Karpas-422 (cell line): ENCODE data around the gene STAT3. TPM values are rescaled to one million over a fixed set of nuclear protein-coding genes. Genes with fewer than 3 reads are reported as not detected.
"Not testable (repeated sequence)": the region's sequence is repeated elsewhere in the genome, so short reads cannot be mapped to it uniquely, and the experiment has no call there.

Experiments
- DNase-seq: peaks from one replicate; pipeline ENCODE4 v3.0.0-alpha.2; 2015
- H2AFZ ChIP-seq: fragments of 200-600 bp; sonication (generic); 2 replicates; pipeline ENCODE4 v1.6.1; 2014; ENCODE audit warnings: antibody characterized with exemption, low read length, mixed read lengths
- H3K27ac ChIP-seq: fragments of 200-600 bp; sonication (generic); 2 replicates; pipeline ENCODE4 v1.5.1; 2014; ENCODE audit warnings: mild to moderate bottlenecking, low read length, moderate library complexity
- H3K27me3 ChIP-seq: fragments of 200-600 bp; sonication (generic); 2 replicates; pipeline ENCODE4 v1.6.1; 2014; ENCODE audit warnings: low read length, mixed read lengths
- H3K36me3 ChIP-seq: fragments of 200-600 bp; sonication (generic); 2 replicates; pipeline ENCODE4 v1.6.1; 2014; ENCODE audit warnings: low read length, mixed read lengths; ENCODE audit not compliant: insufficient read depth
- H3K4me1 ChIP-seq: fragments of 200-600 bp; sonication (generic); 2 replicates; pipeline ENCODE4 v1.6.1; 2014; ENCODE audit warnings: mild to moderate bottlenecking, low read length, mixed read lengths
- H3K4me2 ChIP-seq: fragments of 200-600 bp; sonication (generic); 2 replicates; pipeline ENCODE4 v1.6.1; 2014; ENCODE audit warnings: low read length, low read depth, mild to moderate bottlenecking; ENCODE audit not compliant: poor library complexity, severe bottlenecking
- H3K4me3 ChIP-seq: fragments of 200-600 bp; sonication (generic); 2 replicates; pipeline ENCODE4 v1.5.1; 2014; ENCODE audit warnings: mild to moderate bottlenecking, antibody characterized with exemption, low read length, mixed read lengths
- H3K79me2 ChIP-seq: fragments of 200-600 bp; sonication (generic); 2 replicates; pipeline ENCODE4 v1.6.1; 2014; ENCODE audit warnings: mild to moderate bottlenecking, low read length, mixed read lengths
- H3K9ac ChIP-seq: fragments of 200-600 bp; sonication (generic); 2 replicates; pipeline ENCODE4 v1.6.0; 2014; ENCODE audit warnings: low read length
- H3K9me2 ChIP-seq: fragments of 200-600 bp; sonication (generic), shearing (Covaris generic); replicated peaks from 2 replicates; pipeline ENCODE4 v1.6.0; 2014; ENCODE audit warnings: mild to moderate bottlenecking, low read length, moderate library complexity; ENCODE audit not compliant: insufficient read depth
- H3K9me3 ChIP-seq: fragments of 300-700, 200-600 bp; sonication (generic); 2 replicates; pipeline ENCODE4 v1.6.1; 2014; ENCODE audit warnings: low read length, mixed read lengths
- H4K20me1 ChIP-seq: fragments of 200-600 bp; sonication (generic); 2 replicates; pipeline ENCODE4 v1.6.1; 2014; ENCODE audit warnings: mild to moderate bottlenecking, antibody characterized with exemption, low read length, low read depth; ENCODE audit not compliant: insufficient read depth
- total RNA-seq: library from RNA; depleted of rRNA; stranded (reverse); fragments of >200 nt; shearing (Covaris generic); gene quantifications from 2 replicates; pipeline ENCODE4 v1.2.3, GENCODE V29; 2014; ENCODE audit warnings: low replicate concordance

Gene STAT3
- total RNA-seq, 1 experiment from 2014 or later = 16.3 TPM

DNA sequence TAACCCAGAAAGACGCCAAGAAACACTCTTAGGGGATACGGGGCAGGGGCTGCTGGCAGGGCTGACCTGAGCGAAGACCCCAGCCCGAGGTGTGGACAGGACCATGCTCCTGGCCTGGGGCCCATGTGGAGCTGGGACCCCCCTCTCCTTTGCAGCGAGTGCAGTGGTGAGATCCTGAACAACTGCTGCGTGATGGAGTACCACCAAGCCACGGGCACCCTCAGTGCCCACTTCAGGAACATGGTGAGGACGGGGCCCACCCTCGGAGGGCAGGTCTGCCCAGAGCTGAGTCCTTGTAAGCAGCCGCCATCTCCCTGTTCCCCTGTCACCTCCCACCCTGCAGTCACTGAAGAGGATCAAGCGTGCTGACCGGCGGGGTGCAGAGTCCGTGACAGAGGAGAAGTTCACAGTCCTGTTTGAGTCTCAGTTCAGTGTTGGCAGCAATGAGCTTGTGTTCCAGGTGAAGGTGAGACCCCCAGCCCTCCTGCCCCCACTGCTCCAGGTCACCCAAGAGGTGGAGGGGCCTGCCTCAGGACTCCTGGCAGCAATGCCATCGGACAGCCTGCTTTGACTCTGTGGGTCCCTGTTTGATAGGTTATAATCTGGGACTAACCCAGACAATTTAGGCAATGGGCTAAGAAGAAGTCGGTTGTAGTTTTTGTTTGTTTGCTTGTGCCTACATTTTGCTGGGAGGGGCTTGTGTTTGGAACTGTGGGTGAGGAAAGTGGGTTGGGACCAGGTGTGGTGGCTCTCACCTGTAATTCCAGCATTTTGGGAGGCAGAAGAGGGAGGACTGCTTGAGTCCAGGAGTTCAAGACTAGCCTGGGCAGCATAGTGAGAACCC, 83.8 kb downstream of the STAT3 start:
- H3K27ac ChIP-seq = no peak overlapping the region
- H3K4me3 ChIP-seq = no peak overlapping the region
- no peak for DNase-seq
- H3K9me3 ChIP-seq = no peaks in the 10 kb centered on the region
- H3K9me2 ChIP-seq = no peaks in the 10 kb centered on the region
- H3K79me2 ChIP-seq = no peaks in the 10 kb centered on the region
- no peak overlapping the region for H2AFZ ChIP-seq
- H3K9ac ChIP-seq = no peak overlapping the region
- no peak overlapping the region for H3K4me2 ChIP-seq
- H3K4me1 ChIP-seq = peaks cover 14% of the 10 kb centered on the region
- no peaks in the 10 kb centered on the region for H3K27me3 ChIP-seq
- 0 out of 2 replicates have a peak, but pooled peaks cover 12% of the 10 kb centered on the region for H3K36me3 ChIP-seq
- no peaks in the 10 kb centered on the region for H4K20me1 ChIP-seq

DNA sequence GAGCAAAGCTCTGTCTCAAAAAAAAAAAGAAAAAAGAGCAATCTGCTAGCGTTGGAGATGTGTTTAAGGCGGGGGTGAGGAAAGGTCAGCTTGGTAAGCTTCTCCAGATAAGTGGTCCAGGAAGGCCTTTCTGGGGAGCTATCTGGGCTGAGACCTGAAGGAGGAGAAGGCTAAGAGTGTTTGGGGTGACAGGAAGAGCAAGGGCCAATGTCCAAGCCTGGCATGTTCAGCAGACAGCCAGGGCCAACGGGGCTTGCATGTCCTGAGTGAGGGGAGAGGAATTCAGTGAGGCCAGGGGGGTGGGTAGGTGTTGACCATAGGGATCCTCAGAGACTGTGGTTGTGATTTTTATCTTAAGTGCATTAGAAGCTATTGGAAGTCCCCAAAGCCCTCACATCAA, 84.5 kb downstream of the STAT3 start:
- Histone ChIP-seq H3K4me3 (no peak overlapping the region), H3K79me2 (no peaks in the 10 kb centered on the region), H3K9me3 (no peaks in the 10 kb centered on the region), H3K4me2 (no peak overlapping the region), H3K9me2 (no peaks in the 10 kb centered on the region), H3K36me3 (0 out of 2 replicates have a peak, but pooled peaks cover 12% of the 10 kb centered on the region), H3K27ac (no peak overlapping the region), H3K4me1 (peaks cover 7% of the 10 kb centered on the region), H2AFZ (no peak overlapping the region), H3K9ac (no peak overlapping the region), H3K27me3 (no peaks in the 10 kb centered on the region), H4K20me1 (no peaks in the 10 kb centered on the region)
- no peak for DNase-seq

DNA sequence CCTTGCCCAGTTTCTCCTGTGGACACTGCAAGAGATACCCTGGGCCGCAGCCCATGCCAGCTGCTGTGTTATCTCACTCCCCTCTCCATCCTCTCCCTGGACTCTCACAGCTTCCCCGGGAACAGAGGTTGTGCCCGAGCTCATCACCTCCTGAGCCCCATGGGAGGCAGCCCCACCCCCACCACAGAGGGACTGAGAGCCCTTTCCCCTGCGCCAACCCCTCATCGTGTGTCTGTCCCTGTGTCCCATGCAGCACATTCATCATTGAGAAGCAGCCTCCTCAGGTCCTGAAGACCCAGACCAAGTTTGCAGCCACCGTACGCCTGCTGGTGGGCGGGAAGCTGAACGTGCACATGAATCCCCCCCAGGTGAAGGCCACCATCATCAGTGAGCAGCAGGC, 87.2 kb downstream of the STAT3 start:
- Histone ChIP-seq H3K36me3 (peaks cover 11% of the 10 kb centered on the region), H3K9ac (no peak overlapping the region), H3K9me3 (no peaks in the 10 kb centered on the region), H4K20me1 (no peaks in the 10 kb centered on the region), H3K9me2 (no peaks in the 10 kb centered on the region), H3K79me2 (0 out of 2 replicates have a peak, but pooled peaks cover 4% of the 10 kb centered on the region), H3K4me1 (no peaks in the 10 kb centered on the region), H3K4me3 (no peak overlapping the region), H2AFZ (no peak overlapping the region), H3K4me2 (no peak overlapping the region), H3K27me3 (no peaks in the 10 kb centered on the region), H3K27ac (no peak overlapping the region)
- DNase-seq = no peak

DNA sequence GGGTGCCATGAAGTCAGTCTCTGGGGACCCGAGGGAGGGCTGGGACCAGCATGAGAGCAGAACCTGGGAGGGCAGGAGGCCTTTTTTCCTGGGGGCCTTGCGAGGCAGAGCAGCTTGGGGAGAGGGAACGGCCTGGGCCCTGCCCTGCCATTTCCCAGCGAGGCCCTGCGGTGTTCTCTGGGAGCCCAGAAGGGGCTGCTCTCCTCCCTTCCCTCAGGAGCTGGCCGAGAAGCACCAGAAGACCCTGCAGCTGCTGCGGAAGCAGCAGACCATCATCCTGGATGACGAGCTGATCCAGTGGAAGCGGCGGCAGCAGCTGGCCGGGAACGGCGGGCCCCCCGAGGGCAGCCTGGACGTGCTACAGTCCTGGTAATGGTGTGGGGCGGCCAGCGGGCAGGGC, 88.3 kb downstream of the STAT3 start:
- H3K9me3 ChIP-seq, H3K9ac ChIP-seq, H3K4me2 ChIP-seq, H3K79me2 ChIP-seq, H3K4me1 ChIP-seq, DNase-seq, H2AFZ ChIP-seq, H3K27ac ChIP-seq, H4K20me1 ChIP-seq, H3K4me3 ChIP-seq, H3K9me2 ChIP-seq, H3K27me3 ChIP-seq: not testable (repeated sequence)
- H3K36me3 ChIP-seq = peaks cover 12% of the 10 kb centered on the region

DNA sequence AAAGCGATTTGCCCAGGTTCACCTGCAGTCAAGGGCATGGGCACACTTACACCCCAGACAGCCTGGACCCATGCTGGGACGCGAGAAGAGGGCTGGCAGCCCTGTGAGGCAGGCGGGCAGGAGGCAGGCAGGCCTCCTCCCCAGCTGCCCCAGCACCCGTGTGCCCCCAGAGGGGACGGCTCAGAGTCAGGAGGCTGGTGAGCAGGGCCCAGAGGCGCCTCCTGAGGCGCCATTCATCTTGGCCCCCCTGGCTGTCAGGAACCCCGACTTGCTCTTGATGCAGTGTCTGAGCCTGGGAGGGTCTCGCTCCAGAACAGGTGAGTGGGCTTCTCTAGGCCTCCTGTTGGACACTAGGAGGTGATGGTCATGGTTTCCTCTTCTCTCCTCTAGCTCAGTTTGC, 88.9 kb downstream of the STAT3 start:
- H3K36me3 ChIP-seq = peaks cover 12% of the 10 kb centered on the region
- not testable (repeated sequence) for H3K79me2 ChIP-seq, H3K9ac ChIP-seq, H3K9me3 ChIP-seq, H3K27ac ChIP-seq, H3K4me3 ChIP-seq, H3K4me2 ChIP-seq, H3K9me2 ChIP-seq, DNase-seq, H4K20me1 ChIP-seq, H2AFZ ChIP-seq, H3K27me3 ChIP-seq, H3K4me1 ChIP-seq

DNA sequence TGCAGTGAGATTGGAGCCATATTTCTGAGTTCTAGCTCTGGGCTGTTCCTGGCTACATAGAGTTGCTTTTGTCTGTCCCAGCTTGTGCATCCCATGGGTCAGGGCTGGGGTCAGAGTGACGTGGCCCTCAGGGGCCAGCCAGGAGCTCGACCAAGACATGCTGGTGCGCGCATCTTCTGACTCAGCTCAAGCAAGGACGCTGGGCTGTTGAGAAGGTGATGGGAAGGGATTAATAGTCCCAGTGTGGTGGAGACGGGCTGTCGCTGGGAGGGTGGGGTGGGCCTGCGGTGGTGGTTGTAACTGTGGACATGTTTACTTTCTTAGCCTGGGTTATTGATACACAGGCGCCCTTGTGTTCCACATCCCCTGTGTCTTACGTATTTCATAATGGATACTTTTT, 90.5 kb downstream of the STAT3 start:
- Histone ChIP-seq H3K79me2 (peaks cover 13% of the 10 kb centered on the region; the same call in 1 of the 2 replicates), H3K36me3 (peaks cover 12% of the 10 kb centered on the region)
- H4K20me1 ChIP-seq, DNase-seq, H3K4me1 ChIP-seq, H3K4me3 ChIP-seq, H3K27ac ChIP-seq, H3K27me3 ChIP-seq, H3K9me3 ChIP-seq, H2AFZ ChIP-seq, H3K9me2 ChIP-seq, H3K9ac ChIP-seq, H3K4me2 ChIP-seq: not testable (repeated sequence)

DNA sequence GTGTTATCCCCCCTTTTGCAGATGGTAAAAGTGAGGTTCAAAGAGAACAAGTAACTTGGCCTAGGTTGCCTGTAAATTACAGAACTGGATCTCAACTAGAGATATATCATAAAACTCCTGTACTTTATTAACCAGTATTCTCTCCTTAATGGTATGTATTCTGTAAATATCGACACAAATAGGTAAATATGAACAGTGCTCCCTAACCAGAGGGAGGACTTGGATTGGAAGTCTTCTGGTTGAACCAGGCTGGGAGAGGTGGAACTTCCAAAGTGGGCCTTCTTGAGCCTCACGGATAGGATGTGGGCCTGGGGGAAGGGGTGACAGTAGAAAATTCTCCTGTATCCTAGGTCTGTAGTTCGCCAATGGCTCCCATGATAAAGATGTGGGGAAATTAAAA, 92.2 kb downstream of the STAT3 start:
- no peaks in the 10 kb centered on the region for H3K9me3 ChIP-seq

DNA sequence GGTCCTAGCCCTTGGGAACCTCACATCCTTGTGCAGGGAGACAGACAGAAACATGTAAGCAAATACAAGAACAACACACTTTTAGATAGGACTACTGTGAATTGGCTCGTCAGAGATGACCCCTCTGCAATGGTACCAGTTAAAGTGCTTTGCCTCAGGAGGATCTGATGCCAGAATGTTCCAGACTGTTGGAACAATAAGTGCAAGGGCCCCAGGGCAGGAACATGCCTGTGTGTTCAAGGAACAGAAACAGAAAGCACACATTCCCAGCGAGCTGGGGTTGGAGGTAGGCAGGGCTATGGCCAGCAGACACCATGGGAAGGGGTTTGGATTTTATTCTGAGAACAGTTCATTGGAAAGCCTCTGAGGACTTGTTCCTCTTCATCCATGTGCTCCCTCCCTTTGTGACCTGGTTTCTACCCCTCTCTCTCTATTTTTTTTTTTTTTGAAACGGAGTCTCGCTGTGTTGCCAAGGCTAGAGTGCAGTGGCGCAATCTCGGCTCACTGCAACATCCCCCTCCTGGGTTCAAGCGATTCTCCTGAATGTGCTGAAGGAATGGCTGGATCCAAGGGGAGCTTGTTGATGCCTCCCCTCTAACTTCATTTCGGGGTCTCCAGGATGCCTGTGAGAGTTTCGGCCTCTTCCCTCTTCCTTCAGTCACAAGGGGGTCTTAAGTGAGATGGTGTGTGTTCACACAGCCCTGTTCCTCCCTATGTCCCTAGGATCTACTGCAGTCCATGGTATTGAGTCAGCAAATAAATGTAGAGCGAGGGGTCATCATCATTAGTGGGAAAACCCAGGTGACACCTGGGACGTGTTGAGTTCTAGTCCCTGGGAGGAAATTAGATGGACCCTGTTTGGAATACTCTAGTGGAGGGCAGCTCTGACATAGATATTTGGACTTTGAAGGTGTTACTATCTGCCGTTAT, 93.5 kb downstream of the STAT3 start:
- H3K9ac ChIP-seq = no peak overlapping the region
- no peaks in the 10 kb centered on the region for H3K9me2 ChIP-seq
- peaks cover 3% of the 10 kb centered on the region; the same call in 1 of the 2 replicates for H4K20me1 ChIP-seq
- H3K4me1 ChIP-seq = peaks cover 10% of the 10 kb centered on the region
- H3K9me3 ChIP-seq = no peaks in the 10 kb centered on the region
- H3K27ac ChIP-seq = no peak overlapping the region
- no peak overlapping the region for H3K4me2 ChIP-seq
- no peak overlapping the region for H3K4me3 ChIP-seq
- no peaks in the 10 kb centered on the region for H3K27me3 ChIP-seq
- H2AFZ ChIP-seq = no peak overlapping the region
- DNase-seq = no peak
- H3K79me2 ChIP-seq = peaks cover 34% of the 10 kb centered on the region
- H3K36me3 ChIP-seq = peaks cover 12% of the 10 kb centered on the region

More for the DNA sequence above, 92.2 kb downstream of the STAT3 start:
- H3K36me3 ChIP-seq = peaks cover 10% of the 10 kb centered on the region
- H3K4me1 ChIP-seq = no peaks in the 10 kb centered on the region
- peaks cover 3% of the 10 kb centered on the region; the same call in 1 of the 2 replicates for H4K20me1 ChIP-seq
- peaks cover 21% of the 10 kb centered on the region for H3K79me2 ChIP-seq
- H3K9ac ChIP-seq = no peak overlapping the region
- no peak overlapping the region for H3K27ac ChIP-seq
- H3K9me2 ChIP-seq = no peaks in the 10 kb centered on the region
- H3K4me2 ChIP-seq = no peak overlapping the region
- no peak for DNase-seq
- no peaks in the 10 kb centered on the region for H3K27me3 ChIP-seq
- no peak overlapping the region for H3K4me3 ChIP-seq
- no peak overlapping the region for H2AFZ ChIP-seq
